Measurements from ENCODE around the gene DFFB. TPM values are rescaled to one million over a fixed set of nuclear protein-coding genes. Genes with fewer than 3 reads are reported as not detected.

DFFB gene
- polyA plus RNA-seq, 3 donors, result 5.9 to 14.7 (median 6.6) TPM

DNA sequence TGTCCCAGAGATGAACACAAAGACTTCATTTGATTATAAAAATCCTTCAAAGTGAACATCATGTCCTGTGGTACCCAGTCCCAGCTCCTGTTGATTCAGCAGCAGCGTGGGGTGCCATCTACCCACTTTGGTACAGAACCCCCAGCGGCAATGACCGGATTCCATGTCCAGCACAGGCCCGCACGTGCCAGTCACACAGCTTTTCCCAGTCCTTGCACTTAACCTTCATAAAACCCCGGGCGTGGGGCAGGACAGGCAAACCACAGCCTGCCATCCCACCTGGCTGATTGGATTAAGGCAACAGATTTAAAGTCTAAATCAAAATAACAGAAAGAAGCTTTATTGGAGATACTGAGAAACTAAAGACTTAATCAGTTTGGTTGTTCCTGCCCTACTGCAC is 15.8 kb upstream of the DFFB start:
- H3K79me2 ChIP-seq (ENCODE audit: insufficient read depth, low read length), result no peaks in the 10 kb centered on the region
- peaks cover 5 to 10% of the 10 kb centered on the region in 2 donors for H3K4me1 ChIP-seq (ENCODE audit: control insufficient read depth in 1 of 2, insufficient read depth in 2 of 2, low read length in 2 of 2)
- H2AFZ ChIP-seq (ENCODE audit: insufficient read depth, low read depth, low read length, poor library complexity, severe bottlenecking), result no peak overlapping the region
- H3K27ac Mint-ChIP-seq, result no peak overlapping the region
- H3K4me2 ChIP-seq (replicated peaks; ENCODE audit: extremely low read depth, low read length, poor library complexity, severe bottlenecking), result no peak overlapping the region
- DNase-seq, result no peak
- H3K9me3 Mint-ChIP-seq, result peaks cover 15 to 23% (median 18%) of the 10 kb centered on the region in 7 donors
- H3K4me3 Mint-ChIP-seq, result no peak overlapping the region
- H3K9me3 ChIP-seq (replicated peaks in 1 of 2; ENCODE audit: control insufficient read depth in 1 of 2, insufficient read depth in 1 of 2, low read length in 2 of 2), result peaks cover 16 to 20% of the 10 kb centered on the region in 2 donors
- H3K4me3 ChIP-seq (replicated peaks in 1 of 3; ENCODE audit: low read depth in 2 of 3, low read length in 3 of 3), result no peak overlapping the region
- H4K20me1 ChIP-seq (ENCODE audit: insufficient read depth, low read length), result no peaks in the 10 kb centered on the region
- intact Hi-C loops (cut with micrococcal nuclease), result no loop called here
- H3K4me1 Mint-ChIP-seq, result peaks cover 11% of the 10 kb centered on the region
- no peak overlapping the region for H3K27ac ChIP-seq (ENCODE audit: low read depth in 1 of 2, low read length in 2 of 2)
- H3K27me3 Mint-ChIP-seq (ENCODE audit: low read depth in 3 of 3), result no peaks in the 10 kb centered on the region
- peaks cover 59 to 86% of the 10 kb centered on the region in 2 donors for H3K36me3 Mint-ChIP-seq
- peaks cover 51 to 70% of the 10 kb centered on the region in 2 donors for H3K36me3 ChIP-seq (replicated peaks in 1 of 2; ENCODE audit: control insufficient read depth in 1 of 2, insufficient read depth in 2 of 2, low read length in 2 of 2)
- 87% methylated on average over 3 of the region's 7 CpGs for WGBS (ENCODE audit: insufficient coverage)
- TF ChIP-seq, protein P1, sequence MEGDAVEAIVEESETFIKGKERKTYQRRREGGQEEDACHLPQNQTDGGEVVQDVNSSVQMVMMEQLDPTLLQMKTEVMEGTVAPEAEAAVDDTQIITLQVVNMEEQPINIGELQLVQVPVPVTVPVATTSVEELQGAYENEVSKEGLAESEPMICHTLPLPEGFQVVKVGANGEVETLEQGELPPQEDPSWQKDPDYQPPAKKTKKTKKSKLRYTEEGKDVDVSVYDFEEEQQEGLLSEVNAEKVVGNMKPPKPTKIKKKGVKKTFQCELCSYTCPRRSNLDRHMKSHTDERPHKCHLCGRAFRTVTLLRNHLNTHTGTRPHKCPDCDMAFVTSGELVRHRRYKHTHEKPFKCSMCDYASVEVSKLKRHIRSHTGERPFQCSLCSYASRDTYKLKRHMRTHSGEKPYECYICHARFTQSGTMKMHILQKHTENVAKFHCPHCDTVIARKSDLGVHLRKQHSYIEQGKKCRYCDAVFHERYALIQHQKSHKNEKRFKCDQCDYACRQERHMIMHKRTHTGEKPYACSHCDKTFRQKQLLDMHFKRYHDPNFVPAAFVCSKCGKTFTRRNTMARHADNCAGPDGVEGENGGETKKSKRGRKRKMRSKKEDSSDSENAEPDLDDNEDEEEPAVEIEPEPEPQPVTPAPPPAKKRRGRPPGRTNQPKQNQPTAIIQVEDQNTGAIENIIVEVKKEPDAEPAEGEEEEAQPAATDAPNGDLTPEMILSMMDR (IDR thresholded peaks at IDR 0.05), result no peak
- no peaks in the 10 kb centered on the region for H3K27me3 ChIP-seq (ENCODE audit: control insufficient read depth in 2 of 2, insufficient read depth in 2 of 2, low read length in 2 of 2)
- no peak overlapping the region for H3K9ac ChIP-seq (ENCODE audit: insufficient read depth, low read length, poor library complexity, severe bottlenecking)

DNA sequence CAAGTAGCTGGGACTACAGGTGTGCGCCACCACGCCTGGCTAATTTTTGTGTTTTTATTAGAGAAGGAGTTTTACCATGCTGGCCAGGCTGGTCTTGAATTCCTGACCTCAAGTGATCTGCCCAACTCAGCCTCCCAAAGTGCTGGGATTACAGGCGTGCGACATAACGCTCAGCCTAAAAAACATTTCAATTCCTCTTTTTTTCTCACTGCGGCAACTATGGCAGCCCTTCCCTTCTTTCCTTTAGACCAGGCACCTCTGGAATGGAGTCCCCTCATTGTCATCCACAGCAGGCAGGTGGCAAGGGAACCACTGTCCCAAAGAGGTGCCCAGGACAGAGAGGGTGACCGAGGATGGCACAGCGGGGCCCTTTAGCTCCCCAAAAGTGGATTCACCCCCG is 14.4 kb upstream of the DFFB start:
- peaks cover 4 to 7% of the 10 kb centered on the region in 2 donors for H3K9me3 ChIP-seq (replicated peaks in 1 of 2; ENCODE audit: control insufficient read depth in 1 of 2, insufficient read depth in 1 of 2, low read length in 2 of 2)
- intact Hi-C loops (cut with micrococcal nuclease), result no loop called here
- H3K36me3 ChIP-seq (replicated peaks in 1 of 2; ENCODE audit: control insufficient read depth in 1 of 2, insufficient read depth in 2 of 2, low read length in 2 of 2), result peaks cover 50 to 70% of the 10 kb centered on the region in 2 donors
- H3K79me2 ChIP-seq (ENCODE audit: insufficient read depth, low read length), result no peaks in the 10 kb centered on the region
- H3K27ac Mint-ChIP-seq, result peak overlapping the region; percentile 80 to 95 (median 90)
- no peaks in the 10 kb centered on the region for H3K27me3 Mint-ChIP-seq (ENCODE audit: low read depth in 3 of 3)
- WGBS (ENCODE audit: insufficient coverage), result 3% methylated on average over 5 of the region's 9 CpGs
- H3K4me1 Mint-ChIP-seq, result peaks cover 11% of the 10 kb centered on the region
- H3K9ac ChIP-seq (ENCODE audit: insufficient read depth, low read length, poor library complexity, severe bottlenecking), result peak overlapping the region; percentile 71
- no peaks in the 10 kb centered on the region for H3K27me3 ChIP-seq (ENCODE audit: control insufficient read depth in 2 of 2, insufficient read depth in 2 of 2, low read length in 2 of 2)
- H3K36me3 Mint-ChIP-seq, result peaks cover 59 to 85% of the 10 kb centered on the region in 2 donors
- peak overlapping the region; percentile 75 to 82 for H3K4me3 Mint-ChIP-seq
- H2AFZ ChIP-seq (ENCODE audit: insufficient read depth, low read depth, low read length, poor library complexity, severe bottlenecking), result peak overlapping the region; percentile 82
- peak overlapping the region; percentile 26 to 74 (median 35) for H3K4me3 ChIP-seq (replicated peaks in 1 of 3; ENCODE audit: low read depth in 2 of 3, low read length in 3 of 3)
- H3K4me2 ChIP-seq (replicated peaks; ENCODE audit: extremely low read depth, low read length, poor library complexity, severe bottlenecking), result peak overlapping the region; percentile 71
- no peaks in the 10 kb centered on the region for H4K20me1 ChIP-seq (ENCODE audit: insufficient read depth, low read length)
- peaks cover 5 to 10% of the 10 kb centered on the region in 2 donors for H3K4me1 ChIP-seq (ENCODE audit: control insufficient read depth in 1 of 2, insufficient read depth in 2 of 2, low read length in 2 of 2)
- peak in 2 of 3 donors; percentile 24 to 25 for DNase-seq
- TF ChIP-seq, protein P1 (IDR thresholded peaks at IDR 0.05), result no peak
- H3K9me3 Mint-ChIP-seq, result peaks cover 4 to 12% (median 6%) of the 10 kb centered on the region in 7 donors
- H3K27ac ChIP-seq (ENCODE audit: low read depth in 1 of 2, low read length in 2 of 2), result peak overlapping the region; percentile 57 to 89

Measured in CD14-positive monocyte (primary cell).